IPS DF 4.7 (cell line): ENCODE measurements around the gene KRTAP13-2.

Experiments used
- DNase-seq: peaks from one replicate; pipeline ENCODE4 v3.0.0-alpha.2; 2013; ENCODE audit warnings: low spot score; ENCODE audit errors: extremely low read depth

Gene KRTAP13-2

DNA sequence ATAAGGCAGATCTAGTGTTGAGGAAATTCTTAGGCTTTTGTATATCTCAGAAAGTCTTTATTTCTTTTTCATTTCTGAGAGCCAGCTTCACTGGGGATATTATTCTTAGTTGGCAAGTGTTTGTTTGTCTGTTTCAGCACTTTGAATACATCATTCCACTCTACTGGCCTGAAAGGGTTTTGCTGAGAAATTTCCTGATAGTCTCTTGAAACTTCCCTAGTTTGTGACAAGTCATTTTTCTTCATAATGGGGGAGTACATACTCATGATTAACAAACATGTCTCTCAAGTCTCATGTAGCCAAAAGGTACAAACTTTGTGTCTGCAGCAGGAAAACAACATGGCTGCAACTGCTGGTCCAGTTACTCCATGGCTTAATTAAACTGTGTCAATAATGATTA lies 45.7 kb downstream of the KRTAP13-2 start:
- DNase-seq, result no peak
